Measurements from ENCODE around the gene KAZN. TPM values are rescaled to one million over a fixed set of nuclear protein-coding genes. Genes with fewer than 3 reads are reported as not detected.

Gene KAZN
- total and polyA plus RNA-seq, 12 donors, result 1.1 to 6.5 (median 1.9) TPM

GRCh38 chr1:15128520-15129313 is 530.2 kb downstream of the KAZN start:
- Histone ChIP-seq H3K36me3 (no peaks in the 10 kb centered on the region), H3K4me1 (no peaks in the 10 kb centered on the region), H3K4me3 (no peak overlapping the region), H3K27me3 (peaks cover 0 to 4% (median 0%) of the 10 kb centered on the region in 7 donors), H3K9me3 (peaks cover 0 to 13% (median 0%) of the 10 kb centered on the region in 11 donors), H3K27ac (no peak overlapping the region)
- peak; percentile 82 to 91 (median 87) for TF ChIP-seq CTCF (IDR thresholded peaks at IDR 0.05)
- WGBS, 2 donors, result 36 to 38% methylated on average over 18 of the region's 18 CpGs
- intact Hi-C loops (cut with DNase I), result loop anchor here (1.0 to 10.0 kb wide), 11 partner anchors 144 to 306 kb away; partner anchors contain the start of gene CTRC (in 4 of the 10)
- DNase-seq (peak; percentile 59 to 67), ATAC-seq (peak; percentile 83 to 94 (median 90))

DNA sequence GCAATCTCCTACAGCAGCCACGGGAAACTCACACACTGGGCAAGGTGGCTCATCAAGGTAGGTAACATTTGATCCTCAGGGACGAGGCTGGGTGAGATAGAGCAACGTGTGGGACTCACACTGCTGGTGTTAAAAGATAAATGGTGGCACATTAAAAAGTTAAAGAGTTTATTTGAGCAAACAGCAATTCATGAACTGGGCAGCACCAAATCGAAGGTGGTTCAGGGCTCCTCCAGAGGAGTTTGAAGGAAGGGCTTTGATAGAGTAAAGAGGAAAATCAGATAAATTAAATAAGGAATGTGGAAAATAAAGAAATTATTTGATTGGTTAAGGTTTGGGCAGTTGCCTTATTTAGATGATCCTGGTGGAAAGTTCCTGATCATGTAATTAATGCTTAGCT is 531.5 kb downstream of the KAZN start:
- WGBS, 2 donors, result 85 to 87% methylated on average over 4 of the region's 4 CpGs
- no peak overlapping the region for H3K27ac ChIP-seq
- H3K4me1 ChIP-seq, result no peaks in the 10 kb centered on the region
- peaks cover 0 to 10% (median 0%) of the 10 kb centered on the region in 7 donors for H3K27me3 ChIP-seq
- no peak for TF ChIP-seq CTCF (IDR thresholded peaks at IDR 0.05)
- no peak overlapping the region for H3K4me3 ChIP-seq
- no peaks in the 10 kb centered on the region for H3K36me3 ChIP-seq
- intact Hi-C loops (cut with DNase I), result loop anchor here (2.0 to 10.0 kb wide), 8 partner anchors 142 to 305 kb away; partner anchors contain the start of gene CTRC (in 4 of the 10)
- no peak for DNase-seq
- ATAC-seq, result no peak
- H3K9me3 ChIP-seq, result peaks cover 0 to 13% (median 0%) of the 10 kb centered on the region in 11 donors

GRCh38 chr1:15130607-15131006 is 532.1 kb downstream of the KAZN start:
- H3K27me3 ChIP-seq, result peaks cover 0 to 15% (median 0%) of the 10 kb centered on the region in 7 donors
- ATAC-seq (no peak), DNase-seq (no peak)
- no peak overlapping the region for H3K27ac ChIP-seq
- H3K4me3 ChIP-seq, result no peak overlapping the region
- intact Hi-C loops (cut with DNase I), result loop anchor here in 1 of 10 donors (2.0 kb wide), 1 partner anchor 142 kb away; no protein-coding TSS in a partner anchor
- 80 to 89% methylated on average over 3 of the region's 3 CpGs for WGBS, 2 donors
- no peaks in the 10 kb centered on the region for H3K4me1 ChIP-seq
- no peaks in the 10 kb centered on the region for H3K36me3 ChIP-seq
- TF ChIP-seq CTCF (IDR thresholded peaks at IDR 0.05), result no peak
- H3K9me3 ChIP-seq, result peaks cover 0 to 13% (median 0%) of the 10 kb centered on the region in 11 donors

DNA sequence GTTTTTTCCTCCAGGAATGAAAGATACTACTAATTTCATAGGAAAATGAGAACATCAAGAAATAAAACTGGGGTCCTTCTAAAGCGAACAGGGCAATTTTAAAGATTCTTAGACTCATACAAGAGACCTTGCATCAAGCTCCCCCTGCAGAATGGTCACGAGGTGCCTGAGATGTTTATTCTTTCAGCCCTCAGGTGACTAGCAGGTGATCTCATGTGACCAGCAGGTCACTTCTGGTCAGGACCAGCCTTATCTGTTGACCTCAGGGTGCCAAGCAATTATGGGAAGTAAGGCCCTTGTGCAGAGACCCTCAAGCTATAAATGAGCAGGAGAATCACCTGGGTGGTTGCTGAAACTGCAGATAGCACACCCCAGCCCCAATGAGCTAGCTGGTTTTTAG is 534.5 kb downstream of the KAZN start:
- H3K36me3 ChIP-seq, result no peaks in the 10 kb centered on the region
- H3K4me3 ChIP-seq, result no peak overlapping the region
- no peak for TF ChIP-seq CTCF (IDR thresholded peaks at IDR 0.05)
- peaks cover 0 to 13% (median 0%) of the 10 kb centered on the region in 11 donors for H3K9me3 ChIP-seq
- peaks cover 0 to 15% (median 0%) of the 10 kb centered on the region in 7 donors for H3K27me3 ChIP-seq
- no peak overlapping the region for H3K27ac ChIP-seq
- WGBS, 2 donors, result 73 to 83% methylated on average over 2 of the region's 2 CpGs
- DNase-seq (no peak), ATAC-seq (no peak)
- no peaks in the 10 kb centered on the region for H3K4me1 ChIP-seq
- intact Hi-C loops (cut with DNase I), result no loop called here
